HG03066 (cell line): ENCODE measurements around the gene OBSCN.

Source experiments
- ATAC-seq: cut with Tn5 transposase; IDR thresholded peaks from one replicate; pipeline ENCODE4 v1.9.1; 2021; ENCODE audit warnings: low read depth; ENCODE audit not compliant: unreplicated experiment

OBSCN gene

DNA sequence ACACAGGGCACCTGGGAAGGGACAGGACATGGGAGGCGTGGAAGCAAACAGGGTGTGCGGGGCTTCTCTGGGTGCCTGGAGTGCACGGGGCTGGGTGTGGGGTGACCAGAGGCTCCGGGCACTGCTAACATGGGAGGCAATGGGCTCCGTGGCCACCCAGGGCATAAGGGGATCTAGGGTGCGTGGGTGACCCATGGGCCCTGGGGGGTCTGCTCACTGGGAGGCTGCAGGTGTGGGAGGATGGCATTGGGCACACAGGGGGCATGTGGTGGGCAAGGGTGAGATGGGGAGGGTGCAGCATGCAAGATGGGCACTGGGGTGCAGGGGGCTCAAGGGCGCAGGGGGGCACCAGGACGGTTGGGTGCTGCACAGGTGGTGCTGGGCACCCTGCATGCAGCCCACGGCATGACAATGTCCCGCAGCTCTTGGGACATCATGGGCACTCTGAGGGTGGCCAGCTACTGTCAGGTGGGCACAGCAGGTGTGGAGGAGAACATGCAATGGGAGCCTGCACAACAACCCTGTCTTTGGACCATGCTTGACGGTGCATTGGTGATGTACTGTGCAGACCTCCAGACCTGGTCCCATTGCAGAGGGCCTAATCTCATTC lies 183.7 kb downstream of the OBSCN start:
- ATAC-seq = no peak

DNA sequence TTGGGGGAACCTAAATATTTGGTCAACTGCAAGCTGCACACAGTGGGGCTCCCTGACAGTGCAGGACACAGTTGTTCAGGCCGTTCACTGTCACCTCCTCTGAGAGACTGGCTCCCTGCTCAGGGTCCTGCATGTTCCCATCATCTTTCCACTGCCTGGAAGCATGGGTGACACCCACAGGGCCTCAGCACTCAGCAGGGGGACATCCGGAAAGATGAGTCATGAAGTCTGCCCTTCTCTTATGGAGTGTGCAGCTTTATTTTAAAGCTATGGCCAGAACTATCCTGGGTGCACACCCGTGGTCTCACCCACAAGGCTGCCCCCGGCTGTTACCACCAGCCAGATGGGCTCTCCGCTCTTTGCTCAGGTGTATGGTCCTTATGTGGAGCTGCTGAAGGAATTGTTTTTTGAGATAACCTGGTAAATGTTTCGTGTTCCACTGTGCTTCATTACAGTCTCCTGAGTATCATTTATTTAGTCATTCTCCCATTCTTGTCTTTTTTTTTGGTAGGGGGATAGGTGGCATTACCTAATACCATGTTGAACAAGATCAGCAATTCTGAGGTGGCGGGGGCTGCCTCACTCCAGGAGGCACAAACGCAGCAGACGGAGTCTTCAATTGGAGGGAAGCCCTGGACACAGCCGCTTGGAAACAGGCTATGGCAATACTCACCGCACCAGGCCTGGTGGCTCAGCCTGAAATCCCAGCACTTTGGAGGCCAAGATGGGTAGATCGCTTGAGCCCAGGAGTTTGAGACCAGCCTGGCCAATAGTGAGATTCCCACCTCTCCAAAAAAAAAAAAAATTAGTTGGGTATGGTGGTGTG lies 184.5 kb downstream of the OBSCN start:
- ATAC-seq = no peak

DNA sequence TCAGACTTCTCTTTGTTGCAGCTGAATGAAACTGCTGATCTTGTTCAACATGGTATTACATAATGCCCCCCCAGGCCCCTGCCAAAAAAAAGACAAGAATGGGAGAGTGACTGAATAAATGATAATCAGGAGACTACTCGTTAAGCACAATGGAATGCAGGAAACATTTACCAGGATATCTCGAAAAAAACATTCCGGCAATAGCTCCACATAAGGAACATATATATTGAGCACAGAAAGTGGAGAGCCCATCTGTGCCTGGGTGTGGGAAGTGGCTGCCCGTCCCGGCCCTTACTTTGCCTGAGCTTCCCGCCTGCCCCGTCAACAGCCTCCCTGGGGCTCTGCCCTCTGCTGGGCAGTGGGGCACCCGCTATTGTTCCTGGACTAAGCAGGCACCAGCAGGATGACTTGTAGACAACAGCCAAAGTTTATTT lies 185.4 kb downstream of the OBSCN start:
- no peak for ATAC-seq

DNA sequence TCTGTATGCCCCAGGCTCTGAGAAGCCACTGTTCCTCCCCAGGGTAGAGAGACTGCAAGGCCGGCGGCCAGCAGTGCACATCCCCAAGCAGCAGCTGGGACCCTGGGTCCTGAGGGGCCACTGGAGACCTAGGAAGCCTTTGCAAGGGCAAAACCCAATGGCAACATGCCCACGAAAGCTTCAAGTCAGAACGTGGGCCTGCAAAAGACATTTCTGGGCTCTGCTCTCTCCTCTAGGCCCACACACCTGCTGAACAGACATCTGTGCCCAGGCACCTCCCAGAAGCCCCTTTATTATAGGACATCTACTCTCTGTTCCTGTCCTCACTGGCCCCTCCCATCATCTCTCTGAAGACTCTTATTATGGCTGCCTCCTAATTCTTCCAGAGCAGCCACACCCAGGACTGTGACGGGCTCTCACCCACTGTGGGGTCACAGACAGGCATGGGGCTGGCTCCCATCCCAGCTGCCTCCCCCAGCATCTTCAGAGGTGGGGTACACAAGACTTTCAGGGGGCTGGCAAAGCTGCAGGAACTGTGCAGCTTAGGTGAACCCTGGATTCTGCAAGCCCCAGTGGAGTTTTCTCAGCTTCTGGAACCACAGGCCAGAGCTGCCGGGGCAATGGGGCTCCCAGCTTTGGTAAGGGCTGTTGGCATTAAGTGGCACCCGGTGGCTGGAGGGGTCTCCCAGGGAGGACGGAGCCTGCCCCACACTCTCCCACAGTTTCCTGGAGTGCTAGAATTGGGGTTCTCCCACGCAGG lies 186.1 kb downstream of the OBSCN start:
- no peak for ATAC-seq

DNA sequence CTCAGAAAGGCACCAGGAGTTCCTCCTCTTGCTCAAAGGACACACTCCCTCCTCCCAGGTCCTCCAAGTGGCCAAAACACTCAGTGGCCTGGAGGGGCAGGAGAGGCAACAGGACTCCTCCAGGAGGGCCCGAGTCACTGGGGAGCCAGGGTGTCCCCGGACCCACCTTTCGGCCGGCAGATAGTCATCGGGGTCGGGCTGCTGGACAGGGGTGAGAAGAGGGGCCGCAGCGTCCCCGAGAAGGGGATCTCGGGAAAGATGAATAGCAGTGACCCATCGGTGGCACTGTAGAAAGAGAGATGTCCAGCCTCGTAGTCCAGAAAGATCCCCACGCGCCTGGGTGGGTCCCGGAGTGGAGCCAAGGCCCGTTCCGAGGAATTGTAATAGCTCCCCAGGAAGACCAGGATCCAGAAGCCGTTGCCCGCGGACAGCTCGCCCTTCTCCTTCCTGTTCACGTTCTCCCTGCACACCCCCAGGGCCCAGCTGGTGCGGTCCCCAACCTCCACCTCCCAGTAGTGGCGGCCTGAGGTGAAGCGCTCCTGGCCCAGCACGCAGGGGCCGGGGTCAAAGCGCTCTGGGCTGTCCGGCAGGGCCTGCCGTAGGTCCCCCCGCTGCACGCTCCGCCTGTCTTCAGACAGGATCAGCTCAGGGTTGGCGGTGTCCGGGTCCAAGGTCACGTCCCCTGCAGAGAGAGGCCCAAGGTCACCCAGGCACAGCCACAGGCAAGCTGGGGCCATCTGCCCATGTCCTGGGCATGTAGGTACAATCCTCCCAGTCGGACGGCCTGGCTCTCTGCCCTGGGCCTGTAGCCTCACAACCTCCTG lies 186.9 kb downstream of the OBSCN start:
- no peak for ATAC-seq

DNA sequence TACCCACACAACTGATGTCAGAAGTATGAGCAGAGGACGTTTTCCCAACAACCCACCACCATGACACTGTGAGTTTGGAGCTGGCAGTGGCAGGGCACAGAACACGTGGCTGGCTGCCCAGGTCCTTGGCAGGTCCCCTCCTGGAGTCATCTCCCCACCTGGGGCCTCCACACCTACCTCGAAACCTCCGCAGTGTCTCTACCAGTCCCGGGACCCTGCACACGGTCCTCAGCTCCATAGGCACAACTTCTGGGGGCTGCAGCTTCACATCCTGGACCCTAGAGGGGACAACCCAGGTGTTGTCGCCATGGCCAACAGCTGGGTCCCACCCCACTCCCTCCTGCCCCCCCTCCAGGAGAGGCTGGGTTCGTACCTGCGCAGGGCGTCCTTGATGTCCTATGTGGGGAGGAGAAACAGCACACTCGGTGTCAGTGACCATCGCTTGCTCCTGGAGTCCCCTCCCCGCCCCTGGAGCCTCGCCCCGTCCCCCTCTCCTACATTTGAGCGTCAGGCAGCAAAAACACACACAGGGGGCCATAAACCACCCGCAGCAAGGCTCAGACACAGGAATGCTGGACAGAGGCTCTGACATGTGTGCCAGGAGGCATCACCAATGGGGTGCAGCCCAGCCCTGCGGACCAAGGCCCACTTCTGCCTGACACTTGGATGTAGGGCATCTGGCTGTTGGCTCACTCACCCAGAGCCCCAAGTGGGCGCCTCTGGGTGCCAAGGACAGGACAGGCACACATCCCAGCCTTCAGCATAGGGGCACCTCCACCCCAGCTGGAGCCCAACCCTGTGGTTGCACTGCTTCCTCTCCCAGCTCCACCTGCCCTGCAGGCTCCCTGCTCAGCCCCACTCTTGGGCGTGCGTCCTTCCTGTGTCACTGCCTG lies 189.2 kb downstream of the OBSCN start:
- ATAC-seq = no peak

DNA sequence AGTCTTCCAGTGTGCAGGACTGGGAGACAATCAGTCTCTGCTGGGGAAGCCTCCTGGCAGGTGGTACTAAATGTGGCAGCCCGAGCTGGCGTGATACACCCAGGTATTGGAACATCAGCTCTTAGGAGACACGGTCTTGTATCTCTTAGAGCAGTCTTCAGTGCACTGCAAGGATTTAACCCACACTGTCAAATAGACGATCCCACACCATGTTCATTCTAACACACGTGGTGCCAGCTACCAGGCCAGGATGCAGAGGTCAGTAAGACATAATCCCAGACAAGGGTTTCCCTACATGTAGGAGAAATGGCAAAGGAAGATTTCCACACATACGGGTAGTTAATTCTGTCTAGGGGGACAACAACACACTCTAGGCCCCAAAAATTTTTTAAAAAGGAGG lies 190.1 kb downstream of the OBSCN start:
- no peak for ATAC-seq

DNA sequence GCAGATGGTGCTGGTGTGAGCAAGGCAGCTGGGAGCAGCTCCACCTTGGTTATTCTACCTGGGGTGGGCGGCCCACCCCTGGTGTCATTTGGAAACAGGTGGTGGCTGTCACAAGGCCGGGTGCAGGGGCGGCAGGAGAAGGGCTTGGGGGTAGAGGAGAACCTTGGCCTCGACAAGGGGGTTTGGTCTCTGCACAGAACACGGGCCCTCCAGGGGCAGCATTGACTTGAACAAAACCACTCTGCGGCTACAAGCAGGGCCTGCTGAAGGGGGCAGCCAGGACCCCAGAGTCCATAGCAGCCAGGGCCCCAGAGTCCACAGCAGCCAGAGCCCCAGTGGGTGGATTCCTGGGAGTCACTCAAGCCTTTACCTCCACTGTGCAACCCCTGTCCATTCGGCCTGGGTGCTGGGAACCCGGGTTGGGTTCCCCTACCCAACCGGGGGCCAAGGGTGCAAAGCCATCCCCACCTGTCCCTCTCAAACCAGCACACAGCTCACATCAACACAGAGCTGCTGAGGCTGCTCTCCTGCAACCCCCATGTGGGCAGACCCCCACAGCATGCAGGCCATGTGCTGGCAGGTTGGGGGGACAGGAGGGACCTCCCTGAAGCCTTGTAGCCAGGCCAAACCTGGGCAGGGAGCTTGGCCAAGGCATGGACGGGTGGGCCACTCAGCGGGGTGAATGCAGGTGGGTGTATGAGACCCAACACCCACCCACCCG lies 191.1 kb downstream of the OBSCN start:
- no peak for ATAC-seq

DNA sequence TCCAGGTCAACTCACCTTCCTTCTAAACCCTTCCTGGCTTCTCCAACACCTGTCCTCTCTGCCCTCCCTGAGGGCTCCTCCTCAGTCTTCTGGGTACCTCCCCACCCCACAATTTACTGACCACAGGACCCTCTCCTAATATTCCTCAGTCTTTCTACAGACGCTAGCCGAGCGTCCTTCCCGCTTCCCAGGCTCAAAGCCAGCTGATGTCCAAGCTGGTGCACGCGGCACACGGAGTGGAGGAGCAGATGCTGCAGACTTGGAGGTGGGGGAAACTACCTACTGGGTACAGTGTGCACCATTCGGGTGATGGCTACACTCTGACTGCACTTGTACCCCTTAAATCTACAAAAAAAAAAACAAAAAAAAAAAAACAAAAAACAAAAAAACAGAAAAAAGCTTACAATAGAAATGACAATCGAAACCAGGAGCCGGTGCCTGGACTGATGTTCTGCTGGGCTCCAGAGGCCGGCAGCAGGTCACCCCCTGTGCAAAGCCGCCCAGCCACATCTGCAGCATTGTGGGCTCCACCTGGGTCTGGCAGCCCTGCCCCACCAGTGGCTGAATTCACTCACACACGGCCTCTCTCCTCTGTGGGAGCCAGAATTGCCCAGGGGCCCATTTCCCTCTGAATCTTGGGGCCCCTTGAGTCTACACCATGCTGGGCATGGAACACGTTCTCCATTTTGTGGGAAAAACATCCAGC lies 191.8 kb downstream of the OBSCN start:
- no peak for ATAC-seq

DNA sequence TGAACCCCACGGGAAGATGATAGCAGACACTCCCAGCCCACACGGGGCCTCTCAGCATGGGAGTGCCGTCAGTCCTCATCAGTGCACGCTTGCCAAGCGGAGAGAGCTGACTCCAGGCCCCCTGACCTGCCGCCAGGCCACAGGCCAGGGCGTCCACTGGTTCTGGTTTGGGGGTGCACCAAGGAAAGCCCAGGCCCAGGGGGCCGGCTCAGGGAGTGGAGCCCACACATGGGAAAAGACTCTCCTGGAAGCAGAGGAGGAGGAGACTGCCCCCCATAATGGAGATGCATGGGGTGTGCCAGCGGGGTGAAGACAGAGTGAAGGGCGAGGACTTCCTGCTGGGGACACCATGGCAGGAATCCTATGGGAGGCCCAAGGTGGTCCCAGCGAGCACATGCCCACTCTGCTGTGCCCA lies 192.4 kb downstream of the OBSCN start:
- ATAC-seq = no peak

DNA sequence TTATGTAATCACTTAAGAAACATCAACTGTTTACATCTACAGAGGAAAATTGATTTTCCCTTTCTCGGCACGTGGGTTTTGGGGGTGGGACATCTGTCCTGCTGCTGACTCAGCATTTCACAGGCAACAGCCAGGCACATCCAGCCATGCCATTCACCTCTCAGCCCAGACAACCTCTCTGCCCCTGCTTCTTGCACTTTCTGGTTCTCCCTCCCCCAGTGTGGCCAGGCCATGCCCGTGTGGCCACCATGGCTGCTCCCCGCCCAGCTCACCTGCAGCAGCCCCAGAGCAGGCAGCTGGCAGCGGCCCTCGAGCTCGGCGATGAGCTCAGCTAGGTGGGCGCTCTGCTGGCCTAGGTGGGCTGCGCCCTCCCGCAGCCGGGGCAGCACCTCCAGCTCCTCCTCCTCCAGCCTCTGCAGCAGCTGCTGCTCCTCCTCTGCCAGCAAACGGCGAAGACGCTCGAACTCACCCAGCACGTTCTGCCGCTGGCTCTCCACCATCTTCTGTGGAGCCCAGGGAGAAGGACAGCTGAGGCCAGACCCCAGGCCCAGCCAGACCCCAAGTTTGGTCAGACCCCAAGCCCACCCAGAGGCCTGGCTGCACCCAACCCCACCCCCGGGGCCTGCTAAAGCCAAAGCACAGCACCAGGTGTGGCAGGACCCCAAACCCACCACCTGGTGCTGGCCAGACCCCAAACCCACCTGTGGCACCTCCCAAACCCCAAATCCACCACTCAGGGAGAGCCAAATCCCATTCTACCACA lies 193.0 kb downstream of the OBSCN start:
- no peak for ATAC-seq

DNA sequence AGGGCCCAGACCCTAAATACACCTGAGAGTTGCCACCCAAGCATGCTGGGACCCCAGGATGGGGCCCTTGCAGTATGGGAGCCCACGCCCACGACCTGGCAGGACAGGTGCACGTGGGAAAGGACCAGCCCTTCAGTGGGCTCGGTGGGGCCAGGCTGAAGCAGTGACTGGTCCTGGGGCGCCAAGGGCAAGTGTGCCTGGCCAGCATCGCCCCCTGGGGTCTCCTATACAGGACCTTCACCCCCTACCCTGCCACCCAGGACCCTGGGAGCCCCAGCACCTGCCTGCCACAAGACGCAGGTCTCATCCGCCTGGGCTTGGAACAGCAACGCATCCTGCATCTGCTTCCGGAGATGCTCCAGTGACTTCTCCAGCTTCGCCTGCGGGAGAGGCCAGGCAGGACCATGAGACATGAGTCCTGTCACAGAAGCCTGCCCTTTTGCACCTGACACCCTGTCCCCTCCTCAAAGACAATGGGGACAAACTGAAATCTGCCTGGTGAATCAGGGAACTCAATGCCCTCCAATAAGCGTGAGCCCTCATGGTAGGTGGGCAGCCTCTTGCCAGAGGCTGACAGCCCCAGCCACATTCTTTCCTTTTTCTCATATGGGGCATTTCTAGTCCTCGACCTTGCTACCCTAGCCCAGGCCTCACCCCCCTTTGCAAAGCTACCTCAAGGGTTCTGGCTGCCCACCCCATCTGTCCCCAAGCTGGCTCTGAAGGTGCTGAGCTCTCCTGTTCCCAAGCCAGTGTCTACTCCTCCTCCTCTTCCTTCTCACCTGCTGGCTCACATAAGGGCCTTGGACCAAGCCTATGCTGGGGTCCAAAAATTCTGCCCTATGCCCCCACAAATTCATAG lies 194.2 kb downstream of the OBSCN start:
- no peak for ATAC-seq

DNA sequence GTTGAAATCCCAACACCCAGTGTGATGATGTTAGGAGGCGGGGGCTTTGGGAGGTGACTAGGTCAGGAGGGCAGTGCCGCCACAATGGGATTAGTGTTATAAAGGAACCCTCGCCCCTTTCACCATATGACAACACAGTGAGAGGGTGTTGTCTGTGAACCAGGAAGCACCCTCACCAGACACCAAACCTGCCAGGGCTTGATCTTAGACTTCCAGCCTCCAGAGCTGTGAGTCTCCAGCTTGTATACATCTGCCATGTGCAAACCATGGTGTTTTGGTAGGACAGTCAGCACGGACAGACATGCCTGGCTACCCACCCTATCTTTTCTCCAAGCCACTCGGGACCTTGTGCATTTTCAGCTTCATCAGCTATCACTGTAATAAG lies 194.8 kb downstream of the OBSCN start:
- ATAC-seq = no peak

DNA sequence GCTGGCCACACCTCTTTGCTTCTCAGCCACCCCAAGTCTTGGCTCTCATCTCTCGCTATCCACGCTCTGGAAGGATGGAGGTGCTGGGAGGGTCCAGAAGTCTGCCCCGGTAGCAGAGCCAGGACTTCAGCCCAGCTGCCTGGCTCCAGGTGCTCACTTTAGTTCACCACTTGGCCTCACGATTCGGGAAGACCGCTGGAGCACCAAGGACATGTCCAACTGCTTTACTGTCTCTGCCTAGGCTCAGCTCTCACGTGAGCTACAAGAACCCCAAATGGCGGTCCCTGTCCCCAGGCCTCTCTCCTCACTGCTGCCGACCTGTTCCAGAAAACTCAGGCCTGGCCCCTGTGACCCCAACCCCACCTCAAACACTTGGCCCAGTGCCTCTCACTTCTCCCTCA lies 195.4 kb downstream of the OBSCN start:
- ATAC-seq = no peak

DNA sequence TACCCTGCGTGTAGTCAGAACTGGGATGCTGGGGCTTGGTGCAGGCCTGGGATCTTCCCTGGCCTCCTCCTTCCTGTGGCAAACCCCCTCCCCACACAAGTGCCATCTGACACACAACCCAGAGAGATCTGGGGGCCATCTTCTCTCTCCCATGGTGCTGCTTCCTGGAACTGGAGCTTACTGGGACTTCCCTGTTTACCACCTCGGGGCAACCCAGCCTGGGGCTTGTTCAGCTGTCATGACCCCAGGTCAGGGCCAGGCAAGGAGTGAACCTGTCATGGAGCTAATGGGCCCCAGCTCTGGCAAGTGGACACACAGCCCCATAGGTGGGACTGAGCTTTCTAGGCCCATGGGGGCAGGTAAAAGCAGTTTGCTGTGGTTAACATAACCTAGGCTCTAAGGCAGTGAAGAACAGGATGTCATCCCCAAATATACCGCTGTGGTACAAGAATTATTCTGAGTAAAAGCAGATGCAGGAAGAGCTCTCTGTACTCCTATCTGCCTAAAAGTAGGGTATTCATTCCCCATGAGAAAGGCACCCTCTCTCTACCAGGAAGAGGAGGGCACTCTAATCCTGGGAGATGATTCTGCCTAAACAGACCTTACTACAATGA lies 196.4 kb downstream of the OBSCN start:
- no peak for ATAC-seq

DNA sequence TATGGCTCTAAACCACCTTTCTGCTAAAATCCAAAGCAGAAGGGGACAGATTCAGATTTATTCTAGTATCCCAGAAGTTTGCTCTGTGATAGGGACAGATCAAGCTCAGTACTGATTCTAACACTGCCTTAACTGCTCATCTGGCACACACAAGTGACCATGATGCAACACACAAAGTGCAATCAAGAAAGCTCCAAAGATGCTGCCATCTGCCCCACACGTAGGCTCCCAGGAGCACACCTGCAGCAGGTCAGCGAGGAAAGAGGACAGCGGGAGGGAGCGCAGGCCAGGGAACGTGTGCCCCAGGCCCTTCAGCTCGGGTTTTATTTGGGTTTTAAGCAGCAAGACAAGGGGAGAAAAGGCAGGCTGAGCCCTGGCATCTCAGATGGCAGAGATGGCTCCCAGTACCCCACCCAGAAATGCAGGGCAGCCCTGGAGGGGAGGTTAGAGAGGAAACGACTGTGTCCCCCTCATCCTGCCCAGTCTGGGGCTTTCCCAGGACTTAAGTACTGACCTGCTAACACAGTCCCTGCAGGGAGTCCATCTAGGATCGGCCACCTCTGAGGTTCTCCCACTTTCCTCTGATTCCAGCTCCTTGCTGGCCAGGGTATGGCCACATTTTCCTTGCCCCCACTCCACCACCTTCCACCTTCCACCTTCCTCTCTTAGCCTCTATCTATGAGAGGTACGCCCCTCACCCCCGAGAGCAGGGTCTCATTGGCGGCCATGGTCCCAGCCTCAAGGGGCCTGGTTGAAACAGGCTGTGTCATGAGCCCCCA lies 197.5 kb downstream of the OBSCN start:
- no peak for ATAC-seq
